ENCODE results near the gene SSR2. TPM values are rescaled to one million over a fixed set of nuclear protein-coding genes. Genes with fewer than 3 reads are reported as not detected.

SSR2 gene
- total RNA-seq, 1 donor from 2014 or later = 236 TPM

DNA sequence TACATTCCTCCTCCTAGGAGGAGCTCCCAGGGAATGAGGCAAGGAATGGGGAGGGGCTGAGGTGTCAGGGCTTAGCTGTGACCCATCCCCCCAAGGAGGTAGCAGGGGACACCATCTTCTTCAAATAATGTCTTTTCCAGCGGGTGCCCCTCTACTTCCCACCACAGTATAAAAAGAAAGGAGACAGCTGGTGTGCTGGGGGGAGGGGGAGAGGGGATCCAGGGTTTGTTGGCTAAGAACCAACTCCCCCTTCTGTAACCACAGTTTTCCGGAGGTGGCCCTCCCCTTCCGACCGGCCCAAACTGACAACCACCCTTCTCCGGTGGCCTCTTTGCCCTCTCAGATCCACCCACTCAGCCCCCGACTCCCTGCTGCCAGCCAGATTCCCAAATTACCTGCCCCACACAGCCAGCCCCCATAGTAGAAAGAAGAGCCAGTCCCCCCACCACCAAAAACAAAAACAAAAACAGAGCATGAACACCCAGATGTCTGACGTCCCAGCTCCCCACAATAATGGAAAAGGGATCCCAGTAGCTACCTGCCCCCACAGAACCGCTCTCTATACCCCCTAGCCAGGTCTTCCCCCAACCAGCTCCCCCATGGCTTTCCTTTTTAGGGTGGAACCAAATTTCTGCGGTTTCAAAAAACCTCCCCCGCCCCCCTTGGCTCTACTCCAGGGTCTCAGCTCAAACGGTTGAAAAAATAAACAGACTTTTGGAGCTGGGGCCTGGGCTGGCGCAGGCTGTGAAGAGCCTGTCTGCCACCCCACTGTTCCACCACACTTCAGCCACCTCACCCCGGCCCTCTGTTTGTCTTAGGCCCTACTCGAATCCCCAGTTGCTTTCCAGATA lies 44.5 kb downstream of the SSR2 start:
- peak overlapping the region; percentile 81 for H3K4me3 ChIP-seq (ENCODE audit: insufficient read depth, low read depth, low read length)
- peak overlapping the region; percentile 94 for H3K9ac ChIP-seq (ENCODE audit: low read length)
- Mint-ChIP-seq H3K4me1 (ENCODE audit: low read depth, unreplicated experiment) (peaks cover 48% of the 10 kb centered on the region), H3K4me3 (ENCODE audit: unreplicated experiment) (peak overlapping the region; percentile 95), H3K36me3 (ENCODE audit: low read depth, unreplicated experiment) (peaks cover 5% of the 10 kb centered on the region), H3K27ac (ENCODE audit: unreplicated experiment) (peak overlapping the region; percentile 83), H3K27me3 (ENCODE audit: low read depth, unreplicated experiment) (no peaks in the 10 kb centered on the region), H3K9me3 (ENCODE audit: unreplicated experiment) (no peaks in the 10 kb centered on the region)
- H3K4me1 ChIP-seq (ENCODE audit: insufficient read depth, low read length) = peaks cover 66% of the 10 kb centered on the region
- TF ChIP-seq EZH2 (IDR thresholded peaks at IDR 0.05; ENCODE audit: insufficient read depth, low read length) = no peak
- TF ChIP-seq, protein P1, sequence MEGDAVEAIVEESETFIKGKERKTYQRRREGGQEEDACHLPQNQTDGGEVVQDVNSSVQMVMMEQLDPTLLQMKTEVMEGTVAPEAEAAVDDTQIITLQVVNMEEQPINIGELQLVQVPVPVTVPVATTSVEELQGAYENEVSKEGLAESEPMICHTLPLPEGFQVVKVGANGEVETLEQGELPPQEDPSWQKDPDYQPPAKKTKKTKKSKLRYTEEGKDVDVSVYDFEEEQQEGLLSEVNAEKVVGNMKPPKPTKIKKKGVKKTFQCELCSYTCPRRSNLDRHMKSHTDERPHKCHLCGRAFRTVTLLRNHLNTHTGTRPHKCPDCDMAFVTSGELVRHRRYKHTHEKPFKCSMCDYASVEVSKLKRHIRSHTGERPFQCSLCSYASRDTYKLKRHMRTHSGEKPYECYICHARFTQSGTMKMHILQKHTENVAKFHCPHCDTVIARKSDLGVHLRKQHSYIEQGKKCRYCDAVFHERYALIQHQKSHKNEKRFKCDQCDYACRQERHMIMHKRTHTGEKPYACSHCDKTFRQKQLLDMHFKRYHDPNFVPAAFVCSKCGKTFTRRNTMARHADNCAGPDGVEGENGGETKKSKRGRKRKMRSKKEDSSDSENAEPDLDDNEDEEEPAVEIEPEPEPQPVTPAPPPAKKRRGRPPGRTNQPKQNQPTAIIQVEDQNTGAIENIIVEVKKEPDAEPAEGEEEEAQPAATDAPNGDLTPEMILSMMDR (IDR thresholded peaks at IDR 0.05; ENCODE audit: insufficient read depth, low read depth, low read length) = no peak
- no peak for FAIRE-seq
- peaks cover 61% of the 10 kb centered on the region for H4K20me1 ChIP-seq (ENCODE audit: insufficient read depth, low read length)
- H3K36me3 ChIP-seq (ENCODE audit: insufficient read depth, low read length) = no peaks in the 10 kb centered on the region
- no peak overlapping the region for H2AFZ ChIP-seq (ENCODE audit: low read depth, low read length)
- H3K27ac ChIP-seq (ENCODE audit: low read depth, low read length) = peak overlapping the region; percentile 93
- peak; percentile 56 for DNase-seq (ENCODE audit: low read depth)
- H3K27me3 ChIP-seq (ENCODE audit: insufficient read depth, low read length) = no peaks in the 10 kb centered on the region
- H3K4me2 ChIP-seq (ENCODE audit: low read length) = peak overlapping the region; percentile 96
- H3K9me3 ChIP-seq (ENCODE audit: insufficient read depth, low read depth, low read length) = no peaks in the 10 kb centered on the region
- peaks cover 97% of the 10 kb centered on the region for H3K79me2 ChIP-seq (ENCODE audit: insufficient read depth, low read length)

DNA sequence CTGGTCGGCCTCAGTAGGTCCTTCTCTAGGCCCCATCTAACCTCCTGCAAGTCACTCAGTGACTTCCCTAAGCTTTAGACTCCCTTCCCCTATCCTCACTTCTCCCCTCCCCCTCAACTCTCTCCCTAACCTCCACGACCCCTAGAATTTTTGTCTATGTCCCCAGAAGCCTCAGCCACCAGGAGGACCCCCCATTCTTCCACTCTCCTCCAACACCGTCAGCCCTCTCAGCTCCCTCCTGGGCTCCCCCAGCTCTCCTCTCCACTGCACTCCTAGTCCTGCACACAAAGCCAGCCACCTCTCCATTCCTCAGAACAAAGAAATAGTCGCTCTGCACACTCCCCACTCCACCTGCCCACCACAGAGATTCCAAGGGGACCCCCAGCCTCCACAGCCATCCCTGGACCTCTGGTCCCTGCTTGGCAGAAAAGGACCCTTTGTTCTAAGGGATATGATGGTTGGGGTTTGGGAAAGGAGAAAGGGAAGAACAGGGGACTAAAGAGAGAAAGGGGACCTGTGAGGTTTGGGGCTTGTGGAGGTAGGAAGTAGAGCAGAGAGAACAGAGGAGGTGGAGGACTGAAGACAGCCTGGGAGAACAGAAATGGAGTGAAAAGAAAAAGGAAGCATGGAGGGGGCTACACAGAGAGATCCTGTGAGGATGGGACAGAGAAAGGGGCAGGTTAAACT lies 45.2 kb downstream of the SSR2 start:
- Histone ChIP-seq H3K27me3 (ENCODE audit: insufficient read depth, low read length) (no peaks in the 10 kb centered on the region), H4K20me1 (ENCODE audit: insufficient read depth, low read length) (peaks cover 68% of the 10 kb centered on the region), H3K4me2 (ENCODE audit: low read length) (peak overlapping the region; percentile 96), H3K9me3 (ENCODE audit: insufficient read depth, low read depth, low read length) (no peaks in the 10 kb centered on the region), H3K4me1 (ENCODE audit: insufficient read depth, low read length) (peaks cover 66% of the 10 kb centered on the region), H3K36me3 (ENCODE audit: insufficient read depth, low read length) (no peaks in the 10 kb centered on the region), H2AFZ (ENCODE audit: low read depth, low read length) (no peak overlapping the region), H3K27ac (ENCODE audit: low read depth, low read length) (peak overlapping the region; percentile 93), H3K4me3 (ENCODE audit: insufficient read depth, low read depth, low read length) (peak overlapping the region; percentile 81), H3K79me2 (ENCODE audit: insufficient read depth, low read length) (peaks cover 99% of the 10 kb centered on the region), H3K9ac (ENCODE audit: low read length) (peak overlapping the region; percentile 94)
- Mint-ChIP-seq H3K36me3 (ENCODE audit: low read depth, unreplicated experiment) (peaks cover 5% of the 10 kb centered on the region), H3K9me3 (ENCODE audit: unreplicated experiment) (no peaks in the 10 kb centered on the region), H3K4me3 (ENCODE audit: unreplicated experiment) (peak overlapping the region; percentile 95), H3K27me3 (ENCODE audit: low read depth, unreplicated experiment) (no peaks in the 10 kb centered on the region), H3K4me1 (ENCODE audit: low read depth, unreplicated experiment) (peaks cover 48% of the 10 kb centered on the region), H3K27ac (ENCODE audit: unreplicated experiment) (peak overlapping the region; percentile 83)
- FAIRE-seq (no peak), DNase-seq (ENCODE audit: low read depth) (no peak)
- no peak for TF ChIP-seq EZH2 (IDR thresholded peaks at IDR 0.05; ENCODE audit: insufficient read depth, low read length)
- TF ChIP-seq, protein P1 (IDR thresholded peaks at IDR 0.05; ENCODE audit: insufficient read depth, low read depth, low read length) = no peak
